HepG2 (cell line): Measurements from ENCODE around the gene CD109. TPM values are rescaled to one million over a fixed set of nuclear protein-coding genes. Genes with fewer than 3 reads are reported as not detected.

ENCODE experiments used
- ATAC-seq: fragments of 200-7000 bp; cut with Tn5 transposase; 3 replicates; pipeline ENCODE4 v1.9.1; 2020; ENCODE audit warnings: mild to moderate bottlenecking, moderate library complexity
- BruUV-seq: library from RNA; stranded (reverse); fragments of 400-500 nt; replicated peaks from 2 replicates; lab custom pipeline; 2021; lab: Mats Ljungman, UMichigan
- CTCF ChIA-PET: fragments of 300-600 bp; formaldehyde crosslinking; extraction: SDS; loops from one replicate; lab custom pipeline; 2021; ENCODE audit warnings: low total read pairs, inconsistent platforms, low intra/inter-chr PET ratio; lab: Yijun Ruan, JAX
- POLR2A ChIA-PET: fragments of 350-600 bp; sonication (Branson Sonifier 250); formaldehyde crosslinking; loops from one replicate; lab custom pipeline; 2020; ENCODE audit warnings: antibody characterized with exemption, inconsistent platforms; lab: Yijun Ruan, JAX
- DNase-seq: peaks from one replicate; pipeline ENCODE4 v3.0.0-alpha.2; 2015; ENCODE audit warnings: low spot score
- FAIRE-seq: peaks from 3 replicates; lab custom pipeline; 2011; peaks lifted over from hg19 to GRCh38; lab: Jason Lieb, UNC
- H2AFZ ChIP-seq: one replicate; pipeline ENCODE4 v1.6.1; 2011; ENCODE audit warnings: low read length, inconsistent platforms
- H3K27ac ChIP-seq: fragments of 300-600 bp; 3 replicates; pipeline ENCODE4 v1.8.0; 2011; ENCODE audit warnings: mixed run types, mild to moderate bottlenecking, mixed read lengths, low read length, inconsistent platforms; ENCODE audit not compliant: insufficient read depth; ENCODE audit errors: extremely low read length
- H3K27me3 ChIP-seq, 2 experiments: fragments of 200-600 bp in 1 of 2; 2 replicates in 1 of 2; 3 replicates in 1 of 2; pipeline versions ENCODE4 v1.6.0 to v1.8.0; 2011; ENCODE audit warnings: low read length in 2 of 2, mild to moderate bottlenecking in 2 of 2, moderate library complexity in 2 of 2, inconsistent platforms in 1 of 2; ENCODE audit not compliant: insufficient read depth in 2 of 2, control insufficient read depth in 1 of 2
- H3K36me3 ChIP-seq, 2 experiments: fragments of 200-600 bp in 1 of 2; replicated peaks in 1 of 2; 2 replicates in 1 of 2; 3 replicates in 1 of 2; pipeline versions ENCODE4 v1.5.1 to v1.8.0; 2011; ENCODE audit warnings: low read length in 2 of 2, inconsistent platforms in 1 of 2; ENCODE audit not compliant: insufficient read depth in 2 of 2, control insufficient read depth in 1 of 2
- H3K4me1 ChIP-seq: 2 replicates; pipeline ENCODE4 v1.5.1; 2012; ENCODE audit warnings: low read length, inconsistent platforms; ENCODE audit not compliant: insufficient read depth
- H3K4me2 ChIP-seq: 2 replicates; pipeline ENCODE4 v1.6.0; 2011; ENCODE audit warnings: low read depth, low read length, inconsistent platforms
- H3K4me3 ChIP-seq, 3 experiments: fragments of 200-600 bp in 1 of 3; sonication (generic), shearing (Covaris generic) in 1 of 3; replicated peaks in 1 of 3; 2 replicates each; pipeline ENCODE4 v1.5.1; 2011 to 2016; ENCODE audit warnings: low read length in 3 of 3, inconsistent platforms in 2 of 3, low read depth in 2 of 3, mild to moderate bottlenecking in 2 of 3, control low read depth in 1 of 3, mixed read lengths in 1 of 3; ENCODE audit not compliant: insufficient read depth in 1 of 3
- H3K79me2 ChIP-seq: one replicate; pipeline ENCODE4 v1.6.1; 2011; ENCODE audit warnings: low read length, inconsistent platforms; ENCODE audit not compliant: insufficient read depth
- H3K9ac ChIP-seq: 2 replicates; pipeline ENCODE4 v1.6.0; 2011; ENCODE audit warnings: mild to moderate bottlenecking, low read depth, low read length, inconsistent platforms; ENCODE audit not compliant: insufficient read depth
- H3K9me3 ChIP-seq: 2 replicates; pipeline ENCODE4 v1.5.1; 2012; ENCODE audit warnings: mild to moderate bottlenecking, low read length
- H4K20me1 ChIP-seq: 2 replicates; pipeline ENCODE4 v1.6.0; 2011; ENCODE audit warnings: inconsistent platforms, mild to moderate bottlenecking, low read length, moderate library complexity; ENCODE audit not compliant: insufficient read depth
- CEBPG ChIP-seq: IDR thresholded peaks from 2 replicates; pipeline ENCODE4 v1.6.1; 2016
- CENPT ChIP-seq: sonication (generic); formaldehyde crosslinking; IDR thresholded peaks from 2 replicates; pipeline ENCODE4 v1.8.0; 2022; ENCODE audit warnings: low read depth, mild to moderate bottlenecking, moderate library complexity, missing genetic modification reagents
- ETV5 ChIP-seq: IDR thresholded peaks from 2 replicates; pipeline ENCODE4 v1.6.1; 2018; ENCODE audit warnings: missing biosample characterization, missing genetic modification reagents, inconsistent platforms, borderline replicate concordance
- KDM6A ChIP-seq: IDR thresholded peaks from 2 replicates; pipeline ENCODE4 v1.6.1; 2016; ENCODE audit warnings: low read depth
- NR2F6 ChIP-seq, 2 experiments: IDR thresholded peaks; 2 replicates each; pipeline ENCODE4 v1.6.1; 2016; ENCODE audit warnings: antibody characterized with exemption in 1 of 2, mild to moderate bottlenecking in 1 of 2
- POLR2AphosphoS2 ChIP-seq: IDR thresholded peaks from 2 replicates; pipeline ENCODE4 v1.6.1; 2011; ENCODE audit warnings: low read depth, low read length, improper control_type of control experiment
- RAD21 ChIP-seq: fragments of 450-650 bp; formaldehyde crosslinking; IDR thresholded peaks from 2 replicates; pipeline ENCODE4 v1.5.0; 2020; ENCODE audit warnings: mild to moderate bottlenecking
- ZFAT ChIP-seq: sonication (generic); formaldehyde crosslinking; conservative IDR thresholded peaks from 2 replicates; pipeline ENCODE4 v1.8.1; 2023; ENCODE audit warnings: missing genetic modification reagents, inconsistent platforms
- ZFP36L2 ChIP-seq: sonication (generic); formaldehyde crosslinking; IDR thresholded peaks from 2 replicates; pipeline ENCODE4 v1.4.0; 2020; ENCODE audit warnings: missing genetic modification reagents
- ZFP62 ChIP-seq: sonication (generic); formaldehyde crosslinking; IDR thresholded peaks from 2 replicates; pipeline ENCODE4 v1.4.0; 2020; ENCODE audit warnings: missing genetic modification reagents
- ZNF331 ChIP-seq: sonication (generic); formaldehyde crosslinking; IDR thresholded peaks from 2 replicates; pipeline ENCODE4 v1.4.0; 2020; ENCODE audit warnings: missing genetic modification reagents
- ZNF350 ChIP-seq: sonication (generic); formaldehyde crosslinking; IDR thresholded peaks from 2 replicates; pipeline ENCODE4 v1.4.0; 2020; ENCODE audit warnings: mild to moderate bottlenecking, low read depth, missing genetic modification reagents, borderline replicate concordance
- ZNF850 ChIP-seq: sonication (generic); formaldehyde crosslinking; conservative IDR thresholded peaks from 2 replicates; pipeline ENCODE4 v1.9.0; 2021; ENCODE audit warnings: mild to moderate bottlenecking, missing genetic modification reagents
- whole genome bisulfite sequencing: methylation state at CpG from one replicate; pipeline ENCODE4 v1.1.6; 2017; ENCODE audit warnings: low lambda C conversion rate; 5-methylcytosine and 5-hydroxymethylcytosine counted together
- in situ Hi-C: cut with HindIII; loops from 2 replicates; pipeline ENCODE4 v1.10.0; 2017; ENCODE audit warnings: low pct_unique_long_range_greater_than_20kb; ENCODE audit not compliant: extremely low pct_ligation_motif_present
- intact Hi-C: fragments of 100-400 bp; cut with micrococcal nuclease; formaldehyde crosslinking; loops from one replicate; pipeline ENCODE4 v1.10.0; 2022; ENCODE audit not compliant: unreplicated experiment
- polyA plus RNA-seq, 8 experiments: library from polyadenylated mRNA; depleted of rRNA in 3 of 8; stranded (reverse) in 7 of 8; unstranded in 1 of 8; fragments of >200 nt; fragmentation: Illumina TruSeq in 4 of 8; extraction: Trizol in 4 of 8; gene quantifications; 2 replicates each; pipeline versions ENCODE4 v1.2.1 to v1.2.3, GENCODE V29; 2011 to 2016; ENCODE audit warnings: low read depth in 4 of 8, missing spikeins in 1 of 8, mixed read lengths in 1 of 8; ENCODE audit not compliant: insufficient read depth in 1 of 8
- total RNA-seq, 5 experiments: library from RNA; depleted of rRNA; stranded (reverse); fragments of >200 nt; fragmentation: Illumina TruSeq; extraction: Trizol; gene quantifications; 2 replicates each; pipeline ENCODE4 v1.2.3, GENCODE V29; 2016; ENCODE audit warnings: low read depth in 1 of 5
- TF ChIP-seq, protein P1 (sequence below): sonication (generic); formaldehyde crosslinking; IDR thresholded peaks from 2 replicates; pipeline ENCODE4 v1.5.0; 2020; ENCODE audit warnings: missing genetic modification reagents
- TF ChIP-seq, protein P2 (sequence below): IDR thresholded peaks from 2 replicates; pipeline ENCODE4 v1.6.1; 2016
- TF ChIP-seq, protein P3 (sequence below): sonication (generic); formaldehyde crosslinking; IDR thresholded peaks from 2 replicates; pipeline ENCODE4 v1.5.1; 2020; ENCODE audit warnings: missing genetic modification reagents, mild to moderate bottlenecking, borderline replicate concordance
- TF ChIP-seq, protein P4 (sequence below): sonication (generic); formaldehyde crosslinking; IDR thresholded peaks from 2 replicates; pipeline ENCODE4 v1.4.0; 2020; ENCODE audit warnings: low read depth, mild to moderate bottlenecking, missing genetic modification reagents

Gene CD109
- total and polyA plus RNA-seq, 2 of the 13 experiments (the other 11 are each of a cell fraction or from before 2014, with no cell fraction given), result 0.93 to 2.1 TPM

DNA sequence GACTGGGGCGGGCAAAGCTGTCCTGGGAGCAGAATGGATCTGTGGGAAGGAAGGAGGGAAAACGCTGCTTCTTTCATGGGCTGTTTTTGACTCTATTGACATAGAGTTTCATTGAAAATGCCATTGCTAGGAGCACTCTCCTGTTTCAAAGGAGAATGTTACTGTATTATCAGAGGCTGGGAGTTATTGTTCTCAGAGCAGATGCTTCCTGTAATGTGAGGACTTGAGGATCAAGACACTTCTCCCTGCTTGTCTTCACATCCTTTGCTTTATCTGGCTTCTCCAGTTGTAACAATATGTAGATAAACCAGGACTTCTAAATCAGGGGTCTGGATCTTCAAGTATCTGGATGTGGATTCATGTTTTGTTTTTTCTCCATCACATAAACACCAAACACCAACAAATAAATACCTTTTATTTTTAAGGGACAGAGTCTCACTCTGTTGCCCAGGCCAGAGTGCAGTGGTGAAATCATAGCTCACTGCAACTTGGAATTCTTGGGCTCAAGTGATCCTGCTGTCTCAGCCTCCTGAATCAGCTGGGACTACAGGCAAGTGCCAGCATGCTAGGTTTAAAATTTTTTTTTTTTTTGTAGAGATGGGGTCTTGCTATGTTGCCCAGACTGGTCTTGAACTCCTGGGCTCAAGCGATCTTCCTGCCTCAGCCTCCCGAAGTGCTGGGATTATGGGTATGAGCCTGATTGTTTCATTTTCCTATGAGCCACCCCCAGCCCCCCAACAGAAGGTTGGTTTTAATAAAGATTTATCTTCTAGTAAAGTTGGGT, 3.9 kb downstream of the CD109 start:
- BruUV-seq, result no TSS peak
- FAIRE-seq, result no peak
- H3K9ac ChIP-seq, result no peak overlapping the region
- H3K27me3 ChIP-seq, result peaks cover 0 to 4% of the 10 kb centered on the region in 2 experiments; a peak in 1 of 5 replicates
- H3K4me2 ChIP-seq, result no peak overlapping the region
- WGBS, result 91% methylated on average over 4 of the region's 4 CpGs
- DNase-seq, result no peak
- no peak overlapping the region for H2AFZ ChIP-seq
- peaks cover 35% of the 10 kb centered on the region for H3K4me1 ChIP-seq
- H3K27ac ChIP-seq, result no peak overlapping the region
- intact Hi-C loops (no loop called here), in situ Hi-C loops (no loop called here)
- CTCF ChIA-PET, result no interaction called here
- ATAC-seq, result no peak
- no peaks in the 10 kb centered on the region for H3K36me3 ChIP-seq
- H3K9me3 ChIP-seq, result no peaks in the 10 kb centered on the region
- POLR2A ChIA-PET, result no interaction called here
- no peaks in the 10 kb centered on the region for H4K20me1 ChIP-seq
- H3K4me3 ChIP-seq, result no peak overlapping the region
- H3K79me2 ChIP-seq, result no peaks in the 10 kb centered on the region
- TF ChIP-seq, protein P1, sequence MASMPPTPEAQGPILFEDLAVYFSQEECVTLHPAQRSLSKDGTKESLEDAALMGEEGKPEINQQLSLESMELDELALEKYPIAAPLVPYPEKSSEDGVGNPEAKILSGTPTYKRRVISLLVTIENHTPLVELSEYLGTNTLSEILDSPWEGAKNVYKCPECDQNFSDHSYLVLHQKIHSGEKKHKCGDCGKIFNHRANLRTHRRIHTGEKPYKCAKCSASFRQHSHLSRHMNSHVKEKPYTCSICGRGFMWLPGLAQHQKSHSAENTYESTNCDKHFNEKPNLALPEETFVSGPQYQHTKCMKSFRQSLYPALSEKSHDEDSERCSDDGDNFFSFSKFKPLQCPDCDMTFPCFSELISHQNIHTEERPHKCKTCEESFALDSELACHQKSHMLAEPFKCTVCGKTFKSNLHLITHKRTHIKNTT (CRISPR knock-in tag), result no peak
- no peak for TF ChIP-seq ETV5 (CRISPR knock-in tag)
- TF ChIP-seq, protein P2, sequence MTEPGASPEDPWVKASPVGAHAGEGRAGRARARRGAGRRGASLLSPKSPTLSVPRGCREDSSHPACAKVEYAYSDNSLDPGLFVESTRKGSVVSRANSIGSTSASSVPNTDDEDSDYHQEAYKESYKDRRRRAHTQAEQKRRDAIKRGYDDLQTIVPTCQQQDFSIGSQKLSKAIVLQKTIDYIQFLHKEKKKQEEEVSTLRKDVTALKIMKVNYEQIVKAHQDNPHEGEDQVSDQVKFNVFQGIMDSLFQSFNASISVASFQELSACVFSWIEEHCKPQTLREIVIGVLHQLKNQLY (CRISPR knock-in tag), result no peak
- TF ChIP-seq RAD21 (CRISPR knock-in tag), result no peak
- no peak for TF ChIP-seq POLR2AphosphoS2
- no peak for TF ChIP-seq KDM6A (CRISPR knock-in tag)
- TF ChIP-seq ZFP62, result no peak
- TF ChIP-seq ZNF850 (CRISPR knock-in tag), result no peak
- TF ChIP-seq ZFAT, result no peak
- no peak for TF ChIP-seq ZNF331
- TF ChIP-seq NR2F6 (IDR thresholded peaks at IDR 0.05), result no peak
- TF ChIP-seq NR2F6 (CRISPR knock-in tag; IDR thresholded peaks at IDR 0.05), result no peak
- TF ChIP-seq CEBPG, result no peak
- TF ChIP-seq CENPT (CRISPR knock-in tag), result no peak
- TF ChIP-seq, protein P3, sequence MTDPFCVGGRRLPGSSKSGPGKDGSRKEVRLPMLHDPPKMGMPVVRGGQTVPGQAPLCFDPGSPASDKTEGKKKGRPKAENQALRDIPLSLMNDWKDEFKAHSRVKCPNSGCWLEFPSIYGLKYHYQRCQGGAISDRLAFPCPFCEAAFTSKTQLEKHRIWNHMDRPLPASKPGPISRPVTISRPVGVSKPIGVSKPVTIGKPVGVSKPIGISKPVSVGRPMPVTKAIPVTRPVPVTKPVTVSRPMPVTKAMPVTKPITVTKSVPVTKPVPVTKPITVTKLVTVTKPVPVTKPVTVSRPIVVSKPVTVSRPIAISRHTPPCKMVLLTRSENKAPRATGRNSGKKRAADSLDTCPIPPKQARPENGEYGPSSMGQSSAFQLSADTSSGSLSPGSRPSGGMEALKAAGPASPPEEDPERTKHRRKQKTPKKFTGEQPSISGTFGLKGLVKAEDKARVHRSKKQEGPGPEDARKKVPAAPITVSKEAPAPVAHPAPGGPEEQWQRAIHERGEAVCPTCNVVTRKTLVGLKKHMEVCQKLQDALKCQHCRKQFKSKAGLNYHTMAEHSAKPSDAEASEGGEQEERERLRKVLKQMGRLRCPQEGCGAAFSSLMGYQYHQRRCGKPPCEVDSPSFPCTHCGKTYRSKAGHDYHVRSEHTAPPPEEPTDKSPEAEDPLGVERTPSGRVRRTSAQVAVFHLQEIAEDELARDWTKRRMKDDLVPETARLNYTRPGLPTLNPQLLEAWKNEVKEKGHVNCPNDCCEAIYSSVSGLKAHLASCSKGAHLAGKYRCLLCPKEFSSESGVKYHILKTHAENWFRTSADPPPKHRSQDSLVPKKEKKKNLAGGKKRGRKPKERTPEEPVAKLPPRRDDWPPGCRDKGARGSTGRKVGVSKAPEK (CRISPR knock-in tag), result no peak
- no peak for TF ChIP-seq ZFP36L2 (CRISPR knock-in tag)
- TF ChIP-seq, protein P4, sequence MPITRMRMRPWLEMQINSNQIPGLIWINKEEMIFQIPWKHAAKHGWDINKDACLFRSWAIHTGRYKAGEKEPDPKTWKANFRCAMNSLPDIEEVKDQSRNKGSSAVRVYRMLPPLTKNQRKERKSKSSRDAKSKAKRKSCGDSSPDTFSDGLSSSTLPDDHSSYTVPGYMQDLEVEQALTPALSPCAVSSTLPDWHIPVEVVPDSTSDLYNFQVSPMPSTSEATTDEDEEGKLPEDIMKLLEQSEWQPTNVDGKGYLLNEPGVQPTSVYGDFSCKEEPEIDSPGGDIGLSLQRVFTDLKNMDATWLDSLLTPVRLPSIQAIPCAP (CRISPR knock-in tag), result no peak
- no peak for TF ChIP-seq ZNF350 (CRISPR knock-in tag)
